Epithelial cell of esophagus (primary cell): Measurements from ENCODE around the gene SLC25A26.
A peak's percentile ranks its signal among the peaks of the same experiment; 100 is the strongest.
"Not testable (repeated sequence)": the region's sequence is repeated elsewhere in the genome, so short reads cannot be mapped to it uniquely, and the experiment has no call there.

Experiments
- DNase-seq: peaks from one replicate; pipeline ENCODE4 v3.0.0; 2010; ENCODE audit warnings: low read depth
- H3K4me3 ChIP-seq: 2 replicates; pipeline ENCODE4 v1.5.1; 2011; ENCODE audit warnings: mild to moderate bottlenecking, low read length, control low read depth
- CTCF ChIP-seq: IDR thresholded peaks from 2 replicates; pipeline ENCODE4 v1.5.1; 2011; ENCODE audit warnings: low read depth, mild to moderate bottlenecking, low read length, control low read depth, inconsistent platforms; ENCODE audit not compliant: insufficient read depth; ENCODE audit errors: missing control alignments

SLC25A26 gene

DNA sequence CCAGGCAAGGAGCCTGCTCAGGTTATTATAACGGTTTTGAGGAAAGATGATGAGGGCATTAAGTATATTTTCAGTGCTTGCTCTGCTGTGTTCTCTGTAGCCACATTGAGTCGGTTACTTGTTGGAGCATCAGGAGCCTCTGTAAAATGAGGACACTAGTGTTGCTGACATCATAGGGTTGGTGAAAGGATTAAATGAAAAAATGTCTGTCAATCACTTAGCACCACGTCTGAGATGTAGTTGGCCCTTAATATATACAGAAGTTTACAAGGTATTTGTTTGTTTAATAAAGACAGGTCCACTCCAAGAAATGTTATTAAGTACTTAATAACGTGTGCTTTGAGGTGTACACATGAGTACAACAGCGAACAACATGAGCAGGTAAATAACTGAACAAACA is 735 bp upstream of the SLC25A26 start:
- no peak for TF ChIP-seq CTCF
- DNase-seq = no peak
- peak overlapping the region; percentile 64 for H3K4me3 ChIP-seq

GRCh38 chr3:66224220-66224619 is 3.4 kb downstream of the SLC25A26 start:
- no peak for TF ChIP-seq CTCF
- H3K4me3 ChIP-seq = no peak overlapping the region
- peak; percentile 64 for DNase-seq

- not testable (repeated sequence) for DNase-seq, H3K4me3 ChIP-seq
Observed at GRCh38 chr3:66226093-66226492, 5.3 kb downstream of the SLC25A26 start.

GRCh38 chr3:66227051-66227450 is 6.2 kb downstream of the SLC25A26 start:
- no peak overlapping the region for H3K4me3 ChIP-seq
- no peak for TF ChIP-seq CTCF
- no peak for DNase-seq

GRCh38 chr3:66227915-66228314 is 7.1 kb downstream of the SLC25A26 start:
- H3K4me3 ChIP-seq = no peak overlapping the region
- TF ChIP-seq CTCF = no peak
- no peak for DNase-seq

GRCh38 chr3:66228707-66229106 is 7.9 kb downstream of the SLC25A26 start:
- TF ChIP-seq CTCF = no peak
- DNase-seq = no peak
- H3K4me3 ChIP-seq = no peak overlapping the region

DNA sequence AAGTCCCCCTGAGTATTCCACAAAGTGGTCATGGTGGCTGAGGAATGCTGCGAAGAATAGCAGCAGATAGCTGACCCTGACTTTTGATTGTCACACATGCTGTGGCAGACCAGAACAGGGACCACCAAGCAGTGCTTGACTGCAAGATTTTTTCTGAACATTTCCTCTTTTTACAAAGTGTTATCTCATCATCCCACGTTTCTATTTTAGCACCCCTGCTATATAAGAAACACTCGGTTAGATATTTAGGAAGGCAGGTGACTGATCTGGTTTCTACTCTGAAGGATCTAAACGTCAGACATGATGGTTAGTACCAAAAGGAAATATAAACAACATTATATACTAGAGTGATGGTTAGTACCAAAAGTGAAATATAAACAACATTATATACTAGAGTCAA is 9.1 kb downstream of the SLC25A26 start:
- DNase-seq = no peak
- H3K4me3 ChIP-seq = no peak overlapping the region
- TF ChIP-seq CTCF = no peak

- H3K4me3 ChIP-seq = no peak overlapping the region
- TF ChIP-seq CTCF = no peak
- no peak for DNase-seq
Observed at GRCh38 chr3:66233033-66233432, 12.2 kb downstream of the SLC25A26 start.
